Left forelimb (tissue), 1 donor: ENCODE measurements around the gene AGO3.
A peak's percentile ranks its signal among the peaks of the same experiment; 100 is the strongest.

ENCODE experiments used
- DNase-seq: peaks from one replicate; pipeline ENCODE4 v3.0.0-alpha.2; 2018; ENCODE audit warnings: low spot score

The AGO3 gene

DNA sequence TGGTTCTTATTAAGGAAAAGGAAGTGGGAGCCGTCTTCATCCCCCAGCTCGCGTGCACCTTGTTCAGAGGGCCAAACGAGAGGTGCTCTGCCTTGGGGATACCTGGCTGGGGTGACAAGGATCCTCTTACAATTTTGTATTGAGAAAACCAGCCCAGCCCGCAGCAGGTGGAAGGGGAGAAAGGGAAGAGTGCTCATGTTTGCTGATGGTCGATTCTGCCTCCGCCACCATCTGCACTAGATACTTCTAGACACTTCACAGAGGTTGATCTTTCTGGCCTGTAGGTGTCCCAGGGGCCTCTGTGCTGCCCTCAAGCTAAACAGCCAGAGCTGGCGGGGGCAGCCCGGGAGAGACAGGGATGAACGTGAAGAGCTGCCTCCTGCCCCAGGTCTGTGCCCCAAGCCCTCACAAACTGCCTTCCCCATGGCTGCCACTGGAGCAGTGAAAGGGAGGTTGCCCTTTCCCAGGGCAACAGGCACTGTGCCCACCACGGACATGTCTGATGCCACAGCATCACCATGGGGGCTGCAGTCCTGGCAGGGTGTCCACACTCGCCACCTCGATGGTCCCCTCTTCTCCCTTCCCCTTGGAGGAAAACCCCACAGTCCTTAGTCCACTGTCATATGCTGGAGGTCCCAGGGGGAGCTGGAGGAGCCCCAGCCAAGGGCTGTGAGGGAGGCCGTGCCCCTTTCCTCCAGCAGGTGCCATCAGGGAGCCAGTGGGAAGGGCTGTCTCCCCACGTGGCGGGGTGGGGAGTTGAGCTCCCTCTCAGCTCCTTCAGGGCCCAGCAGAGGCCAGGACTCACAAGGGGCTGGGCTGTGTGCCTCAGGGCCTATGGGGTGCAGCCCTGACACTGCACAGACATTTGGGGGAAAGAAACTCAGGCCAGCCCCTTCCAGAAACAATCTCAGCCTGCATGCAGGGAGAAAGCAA lies 165.9 kb downstream of the AGO3 start:
- no peak for DNase-seq

DNA sequence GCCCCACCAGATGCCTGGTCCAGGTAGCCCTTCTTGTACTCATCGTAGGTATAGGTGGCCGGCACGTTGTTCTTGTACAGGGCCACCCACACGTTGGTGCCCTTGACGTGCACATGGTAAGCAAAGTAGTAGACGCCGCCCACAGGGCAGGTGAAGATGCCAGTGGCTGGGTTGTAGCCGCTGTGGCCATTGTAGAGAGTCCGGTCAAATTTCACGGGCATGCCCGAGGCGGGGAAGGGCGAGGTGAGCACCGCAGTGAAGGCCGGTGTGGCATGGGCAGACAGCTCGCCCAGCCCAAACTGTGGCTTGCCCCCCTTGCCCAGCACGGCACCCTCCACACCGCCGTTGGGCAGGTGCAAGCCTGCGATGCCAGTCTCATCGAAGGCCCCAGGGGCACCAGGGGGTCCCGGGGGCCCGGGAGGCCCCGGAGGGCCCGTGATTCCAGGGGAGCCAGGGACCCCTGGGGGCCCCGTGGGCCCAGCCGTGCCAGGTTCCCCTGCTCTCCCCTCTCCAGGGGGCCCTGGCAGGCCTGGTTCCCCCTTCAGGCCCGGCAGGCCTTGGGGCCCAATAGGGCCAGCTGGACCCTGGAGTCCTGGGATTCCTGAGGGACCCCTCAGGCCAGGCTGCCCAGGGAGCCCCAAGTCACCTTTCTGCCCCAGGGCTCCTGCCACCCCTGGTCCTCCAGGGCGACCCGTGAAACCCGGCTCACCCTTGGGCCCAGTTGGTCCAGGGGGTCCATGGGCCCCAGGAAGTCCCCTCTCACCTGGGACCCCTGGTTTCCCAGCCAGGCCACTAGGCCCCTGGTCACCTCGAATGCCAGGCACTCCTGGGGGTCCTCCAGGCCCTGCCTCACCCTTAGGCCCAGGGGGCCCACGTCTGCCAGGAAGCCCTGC lies 167.0 kb downstream of the AGO3 start:
- DNase-seq: no peak

DNA sequence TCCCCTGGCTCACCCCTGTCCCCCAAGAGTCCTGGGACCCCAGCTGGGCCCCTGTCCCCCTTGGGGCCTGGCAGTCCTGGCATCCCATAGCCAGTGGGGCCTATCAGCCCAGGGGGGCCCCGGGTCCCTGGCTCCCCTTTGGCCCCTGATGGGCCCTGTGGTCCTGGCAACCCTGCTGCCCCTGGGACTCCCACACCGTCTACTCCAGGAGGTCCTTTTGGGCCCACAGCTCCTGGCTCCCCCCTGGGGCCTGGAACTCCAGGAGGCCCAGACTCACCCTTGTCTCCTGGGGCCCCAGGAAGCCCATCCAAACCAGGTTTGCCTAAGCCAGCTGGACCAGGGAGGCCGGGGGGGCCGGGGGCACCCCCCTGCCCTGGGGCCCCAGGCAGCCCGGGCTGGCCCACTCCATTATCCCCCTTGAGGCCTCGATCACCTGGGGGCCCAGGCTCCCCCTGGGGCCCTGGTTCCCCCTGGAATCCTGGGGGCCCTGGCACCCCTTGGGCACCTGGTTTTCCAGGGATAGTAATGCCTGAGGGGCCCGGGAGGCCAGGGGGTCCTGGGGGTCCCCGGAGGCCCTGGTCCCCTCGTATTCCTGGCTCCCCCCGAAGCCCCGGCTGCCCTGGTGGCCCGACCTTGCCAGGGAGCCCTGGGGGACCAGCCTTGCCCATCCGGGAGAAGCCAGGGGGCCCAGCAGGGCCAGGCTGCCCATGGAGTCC lies 167.9 kb downstream of the AGO3 start:
- DNase-seq: peak; percentile 54

DNA sequence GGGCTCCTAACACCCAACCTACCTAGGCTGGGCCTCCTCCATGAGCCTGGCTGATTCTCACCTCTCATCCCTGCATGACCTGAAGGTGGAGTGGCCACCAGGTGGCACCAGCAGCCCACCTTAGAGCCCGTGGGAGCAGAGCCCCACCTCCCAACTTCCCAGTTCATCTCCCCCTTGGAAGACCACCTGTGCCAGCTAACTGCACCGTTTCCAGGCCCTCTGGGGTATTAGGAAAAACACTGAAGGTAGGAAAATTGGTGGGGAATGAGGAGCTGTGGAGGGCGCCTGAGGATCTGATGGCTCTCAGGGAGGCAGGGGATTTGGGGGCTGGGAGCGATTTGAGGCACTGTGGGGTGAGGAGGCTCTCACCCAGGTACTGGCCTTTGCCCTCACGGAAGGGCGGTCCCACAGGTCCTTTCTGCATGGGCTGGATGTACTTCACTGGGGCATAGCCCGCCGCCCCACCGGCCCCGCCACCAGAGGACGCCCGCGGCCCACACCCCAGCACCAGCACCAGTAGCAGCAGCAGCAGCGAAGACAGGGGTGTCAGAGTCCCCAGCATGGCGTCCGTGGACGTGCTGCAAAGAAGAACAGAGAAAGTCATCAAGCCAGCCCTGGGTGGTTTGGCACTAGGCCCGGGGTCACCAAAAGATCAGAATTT lies 168.9 kb downstream of the AGO3 start:
- peak; percentile 88 for DNase-seq

DNA sequence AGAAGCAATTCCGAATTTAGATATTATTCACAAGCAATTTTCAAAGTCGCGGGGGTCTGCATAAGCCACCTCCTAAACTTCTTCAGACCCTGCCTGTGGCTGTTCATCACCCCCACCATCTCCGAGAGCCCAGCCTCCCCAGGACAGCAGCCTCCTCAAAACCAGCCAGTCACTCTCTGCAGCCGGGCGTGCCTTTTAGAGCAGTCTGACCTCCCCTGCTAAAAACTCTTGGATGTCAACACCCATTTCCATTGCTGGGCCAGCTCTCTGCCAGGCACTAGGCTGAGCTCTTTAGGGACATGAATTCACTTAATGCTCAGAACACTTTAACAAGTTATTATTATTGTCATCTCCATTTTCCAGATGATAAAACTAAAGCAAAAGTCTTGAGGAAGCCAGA lies 169.5 kb downstream of the AGO3 start:
- no peak for DNase-seq

DNA sequence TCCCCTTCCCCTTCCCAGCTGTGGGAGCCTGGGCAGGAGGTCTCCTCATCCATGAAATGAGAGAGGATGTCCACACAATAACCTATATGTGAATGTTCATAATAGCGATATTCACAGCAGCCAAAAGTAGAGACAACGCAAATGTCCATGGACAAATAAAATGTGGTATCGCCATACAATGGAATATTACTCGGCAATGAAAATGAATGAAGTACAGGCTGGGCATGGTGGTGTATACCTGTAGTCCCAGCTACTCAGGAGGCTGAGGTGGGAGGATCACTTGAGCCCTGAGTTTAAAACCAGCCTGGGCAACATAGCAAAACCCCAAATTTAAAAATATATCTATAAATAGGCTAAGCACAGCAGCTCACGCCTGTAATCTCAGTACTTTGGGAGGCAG lies 170.6 kb downstream of the AGO3 start:
- no peak for DNase-seq

DNA sequence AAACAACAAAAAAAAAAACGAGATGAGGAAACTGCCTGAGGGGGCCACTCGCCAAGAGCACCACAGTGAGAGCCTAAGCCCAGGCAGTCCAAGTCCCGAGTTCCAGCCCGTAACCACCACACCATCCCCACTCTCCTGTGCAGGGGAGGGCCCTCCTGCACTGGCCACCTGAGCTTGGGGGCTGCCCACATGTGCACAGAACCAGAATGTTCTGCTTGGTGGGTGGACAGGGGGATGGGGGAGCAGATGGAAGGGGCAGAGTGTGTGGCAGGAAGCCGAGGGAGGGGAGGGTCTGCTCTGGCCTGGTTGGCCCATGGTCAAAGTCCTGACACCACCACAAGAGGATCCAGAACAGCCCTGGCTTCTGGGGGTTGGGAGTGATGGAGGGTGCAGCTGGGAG lies 175.4 kb downstream of the AGO3 start:
- no peak for DNase-seq

DNA sequence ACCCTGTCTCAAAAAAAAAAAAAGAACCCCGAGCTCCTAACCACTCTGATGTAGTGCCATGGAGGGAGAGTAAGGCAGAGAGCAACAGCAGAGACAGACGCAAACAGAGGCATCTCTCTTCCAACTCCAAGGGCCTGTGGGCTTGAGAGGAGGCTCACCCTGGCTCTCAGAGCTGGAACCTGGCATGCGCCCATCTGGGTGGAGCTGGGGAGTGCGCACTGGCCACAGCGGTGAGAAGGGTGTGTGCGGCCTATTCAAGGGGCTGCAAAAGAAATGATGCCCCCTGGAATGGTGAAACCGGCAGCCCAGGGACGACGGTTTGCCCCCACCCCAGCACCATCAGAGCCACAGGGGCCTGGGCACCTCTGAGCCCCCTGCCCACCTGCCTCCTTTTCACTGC lies 176.5 kb downstream of the AGO3 start:
- no peak for DNase-seq

DNA sequence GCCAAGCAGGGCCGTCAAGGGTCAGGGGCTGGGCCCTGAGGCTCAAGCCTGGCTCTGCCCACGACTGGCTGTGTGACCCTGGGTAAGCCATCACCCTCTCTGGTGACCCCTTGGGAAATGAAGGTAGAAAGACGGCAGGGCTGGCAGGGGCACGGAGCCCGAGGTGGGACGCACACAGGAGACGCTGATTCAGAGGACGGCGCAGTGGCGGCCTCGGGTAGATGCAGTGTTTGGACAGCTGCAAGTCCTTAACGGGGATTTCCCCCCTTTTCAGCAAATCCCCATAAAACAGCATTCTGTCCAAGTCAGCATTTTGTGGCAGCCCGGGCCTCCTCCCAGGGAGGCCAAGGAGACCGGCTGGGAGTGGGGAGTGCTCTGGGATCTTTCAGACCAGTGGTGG lies 177.4 kb downstream of the AGO3 start:
- DNase-seq: no peak

DNA sequence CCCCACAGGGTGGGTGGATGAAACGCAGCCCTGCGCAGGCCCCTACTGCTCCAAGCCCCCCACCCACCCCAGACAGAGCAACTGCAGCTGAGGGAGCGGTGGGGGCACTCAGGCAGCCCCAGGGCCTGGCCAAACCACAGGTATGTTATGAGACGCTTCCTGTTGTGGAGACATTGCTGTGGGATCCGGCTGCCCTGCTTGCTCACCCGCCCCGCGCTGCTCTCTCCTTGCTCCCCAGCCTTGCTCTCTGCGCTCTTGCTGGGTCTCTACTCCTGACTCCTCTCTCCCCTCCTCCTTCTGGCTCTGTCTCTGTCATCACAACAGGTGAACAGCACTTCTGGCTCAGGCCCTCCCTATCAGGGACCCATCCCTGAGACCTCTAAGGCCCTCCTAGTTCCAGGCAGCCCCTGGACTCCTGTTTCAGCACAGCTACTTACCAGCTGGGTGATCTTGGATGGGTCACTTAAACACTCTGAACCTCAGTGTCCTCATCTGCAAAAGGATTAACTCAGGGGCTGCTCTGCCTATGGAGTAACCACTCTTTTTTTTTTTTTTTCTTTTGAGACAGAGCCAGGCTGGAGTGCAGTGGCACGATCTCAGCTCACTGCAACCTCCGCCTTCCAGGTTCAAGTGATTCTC lies 178.3 kb downstream of the AGO3 start:
- DNase-seq: no peak

DNA sequence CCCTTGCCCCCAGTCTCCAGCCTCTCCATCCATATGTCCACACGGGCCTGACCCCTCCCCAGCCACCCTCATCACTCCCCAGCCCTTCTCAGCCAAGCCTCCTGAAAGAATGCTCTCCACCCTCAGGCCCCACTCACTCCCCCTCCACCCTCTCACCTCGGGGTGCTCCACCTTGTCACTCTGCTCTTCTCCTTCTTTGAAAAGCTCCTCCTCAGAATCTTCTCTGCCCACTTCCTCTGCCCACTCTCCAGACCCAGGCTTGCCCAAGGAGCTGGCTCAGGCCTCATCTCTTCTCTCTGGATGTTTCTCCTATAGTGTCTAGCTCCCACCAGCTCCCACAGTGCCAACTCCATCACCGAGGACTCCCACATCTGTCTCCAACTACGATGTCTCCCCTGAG lies 180.2 kb downstream of the AGO3 start:
- DNase-seq: no peak

DNA sequence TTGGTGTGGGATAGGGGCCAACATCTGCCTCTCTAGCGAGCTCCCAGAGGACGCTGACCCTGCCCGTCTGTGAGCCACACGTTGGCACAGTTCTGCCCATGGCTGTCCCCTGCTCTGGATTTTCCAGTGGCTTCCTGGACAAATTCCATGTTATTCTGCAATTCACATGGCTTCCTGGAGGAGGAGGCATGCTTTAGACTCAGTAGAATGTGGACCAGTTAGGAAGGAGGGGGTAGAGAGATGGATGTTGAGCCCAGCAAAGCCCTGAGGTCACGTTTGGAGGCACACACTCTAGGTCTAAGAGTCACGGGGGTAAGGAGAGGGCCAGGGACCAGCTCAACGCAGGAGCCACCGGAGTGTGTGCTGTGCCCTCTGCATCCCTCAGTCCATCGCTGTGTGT lies 181.9 kb downstream of the AGO3 start:
- no peak for DNase-seq

DNA sequence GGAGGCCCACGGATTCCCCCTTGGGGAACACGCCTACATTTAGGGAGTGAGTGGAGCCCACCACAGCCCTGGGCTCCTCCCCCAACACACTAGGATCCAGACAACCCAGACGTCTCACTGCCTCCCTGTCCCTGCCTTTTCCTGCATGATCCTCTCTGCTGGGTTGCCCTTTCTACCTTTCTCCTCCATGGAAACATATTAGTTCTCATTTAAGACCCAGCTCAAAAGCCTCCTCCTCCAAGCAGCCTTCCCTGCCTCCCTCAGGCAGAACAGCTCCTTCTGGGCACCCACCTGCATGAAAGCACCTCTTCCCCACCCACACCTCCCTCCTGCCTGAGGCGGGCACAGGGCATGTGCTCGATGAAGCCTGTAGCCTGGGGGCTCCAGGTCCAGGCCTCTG lies 183.5 kb downstream of the AGO3 start:
- no peak for DNase-seq

DNA sequence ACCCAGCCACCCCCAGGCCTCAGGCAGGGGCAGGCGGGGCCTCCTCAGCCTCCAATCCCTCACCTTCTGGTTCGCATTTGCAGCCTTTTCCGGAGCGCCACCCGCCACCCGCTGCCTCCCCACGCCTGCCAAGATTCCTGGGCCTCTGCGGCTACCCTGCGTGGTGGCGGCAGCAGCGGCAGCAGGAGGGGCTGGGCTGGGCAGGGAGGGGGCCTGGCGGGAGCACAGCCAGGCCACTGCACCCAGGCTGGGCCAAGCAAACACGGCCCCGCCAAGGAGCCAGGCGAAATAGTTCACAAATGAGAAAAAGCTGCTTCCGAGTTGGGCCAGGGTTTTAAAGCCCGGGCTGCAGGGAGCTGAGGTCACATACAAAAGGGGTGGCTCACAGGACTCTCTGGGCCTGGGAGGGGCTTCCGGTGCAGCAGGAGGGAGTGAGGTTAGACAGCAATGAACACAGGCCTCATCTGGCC lies 184.3 kb downstream of the AGO3 start:
- DNase-seq: peak; percentile 84

DNA sequence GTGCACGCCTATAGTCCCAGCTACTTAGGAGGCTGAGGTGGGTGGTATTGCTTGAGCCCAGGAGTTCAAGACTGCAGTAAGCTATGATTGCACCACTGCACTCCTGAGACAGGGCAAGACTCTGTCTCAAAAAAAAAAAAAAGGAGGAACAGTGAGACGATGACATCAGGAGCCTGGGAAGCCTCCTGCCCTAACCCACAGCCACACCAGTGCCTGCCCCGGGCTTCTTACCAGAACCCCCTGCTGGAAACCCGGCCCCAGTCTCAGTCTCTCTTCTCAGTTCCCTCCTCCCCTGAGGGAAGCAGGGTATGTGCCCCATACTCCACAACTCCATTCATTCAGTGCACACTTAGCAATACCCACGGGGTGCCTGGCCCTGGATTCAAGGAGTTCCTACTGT lies 185.0 kb downstream of the AGO3 start:
- no peak for DNase-seq

DNA sequence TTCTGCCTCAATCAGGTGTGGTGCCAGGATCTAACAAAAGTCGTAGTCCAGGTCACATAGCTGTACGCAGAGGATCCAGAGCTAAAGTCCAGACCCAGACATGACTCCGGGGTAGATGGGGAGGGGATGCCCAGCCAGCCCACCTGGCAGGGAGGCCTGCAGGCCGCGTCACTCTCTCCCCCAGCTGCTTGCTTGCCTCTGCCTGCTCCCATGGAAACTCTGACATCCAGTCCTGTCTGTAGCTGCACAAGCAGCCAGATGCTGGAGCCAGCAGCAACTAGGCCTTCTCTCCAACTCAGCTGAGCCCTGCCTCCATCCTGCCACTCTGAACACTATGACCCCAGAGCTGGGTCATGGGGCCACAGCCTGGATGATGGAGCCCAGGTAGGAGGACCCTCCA lies 186.0 kb downstream of the AGO3 start:
- DNase-seq: no peak

DNA sequence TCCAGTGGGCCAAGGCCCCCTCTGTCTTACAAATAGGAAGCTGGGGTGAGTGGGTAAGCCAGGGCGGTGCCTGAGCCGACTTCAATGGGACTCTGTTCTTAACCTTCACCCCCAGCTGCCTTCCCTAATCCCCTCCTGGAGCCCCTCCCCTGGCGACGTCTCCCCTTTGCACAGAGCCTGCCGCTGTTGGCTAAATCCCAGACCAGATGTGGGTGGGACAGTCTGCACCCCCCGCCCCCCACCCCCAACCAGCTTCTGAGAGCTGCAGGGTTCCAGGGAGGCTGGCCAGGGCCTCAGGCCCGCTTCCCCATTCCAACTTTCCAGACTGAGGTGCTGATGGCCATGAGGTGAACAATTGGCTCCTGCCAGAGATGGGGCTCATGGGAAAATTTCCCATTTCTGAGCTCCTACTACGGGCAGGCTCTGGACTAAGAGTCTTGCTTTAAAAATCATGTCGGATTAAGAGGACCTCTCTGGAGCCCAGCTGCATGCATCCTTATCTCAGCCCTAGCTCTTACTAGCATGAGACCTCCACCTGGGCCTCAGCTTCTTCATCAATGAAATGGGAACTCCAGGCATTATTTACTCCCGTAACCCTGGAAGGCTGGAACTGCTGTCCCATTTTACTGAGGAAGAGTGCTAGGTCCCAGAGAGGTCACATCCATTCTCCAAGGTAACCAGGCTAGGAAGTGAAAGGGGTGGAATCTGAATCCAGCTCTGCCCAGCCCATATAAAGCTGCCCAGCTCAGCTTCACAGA lies 187.7 kb downstream of the AGO3 start:
- peak; percentile 64 for DNase-seq

DNA sequence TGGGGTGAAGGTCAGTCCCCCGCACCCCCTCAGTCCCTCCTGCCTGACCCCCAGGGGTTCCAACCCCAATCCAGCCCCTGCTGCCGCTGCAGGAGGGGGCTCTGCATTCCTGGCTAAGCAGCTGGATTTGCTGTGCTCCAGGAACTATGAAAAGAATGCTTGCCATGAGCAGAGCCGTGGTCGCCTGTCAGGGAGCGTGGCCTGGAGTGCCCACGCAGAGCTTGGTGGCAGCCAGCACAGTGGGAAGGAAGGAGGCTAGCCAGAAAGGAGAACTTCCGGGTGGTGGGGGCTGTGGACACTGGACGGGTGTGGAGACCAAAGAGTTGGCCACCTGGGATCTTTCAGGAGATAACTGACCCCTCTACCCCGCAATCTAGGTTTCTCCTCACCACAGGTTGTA lies 188.6 kb downstream of the AGO3 start:
- DNase-seq: no peak
